Measurements from ENCODE around the gene AGXT2.

The AGXT2 gene

GRCh38 chr5:35026280-35026840 lies 21.4 kb downstream of the AGXT2 start:
- TF ChIP-seq CTCF (IDR thresholded peaks at IDR 0.05; ENCODE audit: control insufficient read depth, extremely low read depth, insufficient read depth), result no peak
- DNase-seq (ENCODE audit: low read depth), result no peak
- no peak overlapping the region for H3K4me3 ChIP-seq (ENCODE audit: low read depth, low read length)

GRCh38 chr5:35024911-35025510 lies 22.7 kb downstream of the AGXT2 start:
- H3K4me3 ChIP-seq (ENCODE audit: low read depth, low read length), result no peak overlapping the region
- no peak for DNase-seq (ENCODE audit: low read depth)
- TF ChIP-seq CTCF (IDR thresholded peaks at IDR 0.05; ENCODE audit: control insufficient read depth, extremely low read depth, insufficient read depth), result no peak

GRCh38 chr5:35023391-35024178 lies 24.2 kb downstream of the AGXT2 start:
- H3K4me3 ChIP-seq (ENCODE audit: low read depth, low read length), result no peak overlapping the region
- DNase-seq (ENCODE audit: low read depth), result no peak
- TF ChIP-seq CTCF (IDR thresholded peaks at IDR 0.05; ENCODE audit: control insufficient read depth, extremely low read depth, insufficient read depth), result no peak

GRCh38 chr5:35016174-35017051 lies 31.3 kb downstream of the AGXT2 start:
- H3K4me3 ChIP-seq (ENCODE audit: low read depth, low read length), result no peak overlapping the region
- DNase-seq (ENCODE audit: low read depth), result no peak
- TF ChIP-seq CTCF (IDR thresholded peaks at IDR 0.05; ENCODE audit: control insufficient read depth, extremely low read depth, insufficient read depth), result no peak

- DNase-seq (ENCODE audit: low read depth), result no peak
- TF ChIP-seq CTCF (IDR thresholded peaks at IDR 0.05; ENCODE audit: control insufficient read depth, extremely low read depth, insufficient read depth), result no peak
- H3K4me3 ChIP-seq (ENCODE audit: low read depth, low read length), result no peak overlapping the region
Observed at GRCh38 chr5:35015063-35015462, 32.7 kb downstream of the AGXT2 start.

GRCh38 chr5:35012796-35013195 lies 35.0 kb downstream of the AGXT2 start:
- no peak for DNase-seq (ENCODE audit: low read depth)
- TF ChIP-seq CTCF (IDR thresholded peaks at IDR 0.05; ENCODE audit: control insufficient read depth, extremely low read depth, insufficient read depth), result no peak
- no peak overlapping the region for H3K4me3 ChIP-seq (ENCODE audit: low read depth, low read length)

All from LNCaP clone FGC (cell line).